A549 (cell line): ENCODE data around the gene ATOX1.

Experiments
- CHD2 ChIP-seq: fragments of 150-350 bp; IDR thresholded peaks from 2 replicates; pipeline ENCODE4 v1.6.1; 2014; ENCODE audit warnings: low read length; ENCODE audit not compliant: partially characterized antibody
- POLR2AphosphoS2 ChIP-seq: conservative IDR thresholded peaks from 2 replicates; pipeline ENCODE4 v1.6.1; 2012; ENCODE audit warnings: low read length, improper control_type of control experiment, inconsistent platforms
- TF ChIP-seq, protein P1 (sequence below): fragments of >200 bp; sonication (Bioruptor Twin); formaldehyde crosslinking; IDR thresholded peaks from 3 replicates; pipeline ENCODE4 v1.5.1; 2016
- TF ChIP-seq, protein P2 (sequence below): IDR thresholded peaks from 2 replicates; pipeline ENCODE4 v1.6.1; 2012

DNA sequence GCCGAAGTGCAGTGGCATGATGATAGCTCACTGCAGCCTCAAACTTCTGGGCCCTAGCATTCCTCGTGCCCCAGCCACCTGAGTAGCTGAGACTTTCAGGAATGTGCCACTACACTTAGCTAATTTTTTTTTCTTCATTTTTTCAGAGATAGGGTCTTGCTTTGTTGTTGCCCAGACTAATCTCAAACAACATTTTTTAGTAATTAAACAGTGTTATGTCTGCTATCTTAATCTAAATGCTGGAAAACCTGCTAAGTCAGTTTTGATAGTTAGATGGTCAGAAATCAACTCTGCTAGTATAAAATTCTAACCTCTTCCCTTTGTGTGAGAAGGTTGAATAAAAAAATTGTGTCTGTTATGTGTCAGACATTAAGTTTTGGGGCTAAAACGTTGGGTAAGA is 25.7 kb upstream of the ATOX1 start:
- TF ChIP-seq, protein P1, sequence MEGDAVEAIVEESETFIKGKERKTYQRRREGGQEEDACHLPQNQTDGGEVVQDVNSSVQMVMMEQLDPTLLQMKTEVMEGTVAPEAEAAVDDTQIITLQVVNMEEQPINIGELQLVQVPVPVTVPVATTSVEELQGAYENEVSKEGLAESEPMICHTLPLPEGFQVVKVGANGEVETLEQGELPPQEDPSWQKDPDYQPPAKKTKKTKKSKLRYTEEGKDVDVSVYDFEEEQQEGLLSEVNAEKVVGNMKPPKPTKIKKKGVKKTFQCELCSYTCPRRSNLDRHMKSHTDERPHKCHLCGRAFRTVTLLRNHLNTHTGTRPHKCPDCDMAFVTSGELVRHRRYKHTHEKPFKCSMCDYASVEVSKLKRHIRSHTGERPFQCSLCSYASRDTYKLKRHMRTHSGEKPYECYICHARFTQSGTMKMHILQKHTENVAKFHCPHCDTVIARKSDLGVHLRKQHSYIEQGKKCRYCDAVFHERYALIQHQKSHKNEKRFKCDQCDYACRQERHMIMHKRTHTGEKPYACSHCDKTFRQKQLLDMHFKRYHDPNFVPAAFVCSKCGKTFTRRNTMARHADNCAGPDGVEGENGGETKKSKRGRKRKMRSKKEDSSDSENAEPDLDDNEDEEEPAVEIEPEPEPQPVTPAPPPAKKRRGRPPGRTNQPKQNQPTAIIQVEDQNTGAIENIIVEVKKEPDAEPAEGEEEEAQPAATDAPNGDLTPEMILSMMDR = no peak
- TF ChIP-seq POLR2AphosphoS2 (no peak), CHD2 (no peak)
- TF ChIP-seq, protein P2, sequence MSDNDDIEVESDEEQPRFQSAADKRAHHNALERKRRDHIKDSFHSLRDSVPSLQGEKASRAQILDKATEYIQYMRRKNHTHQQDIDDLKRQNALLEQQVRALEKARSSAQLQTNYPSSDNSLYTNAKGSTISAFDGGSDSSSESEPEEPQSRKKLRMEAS = no peak
